Measurements from ENCODE around the gene PCDHA1.

- TF ChIP-seq CTCF (IDR thresholded peaks at IDR 0.05) = peak in 3 of 7 experiments; percentile 8 to 24 (median 16)
- TF ChIP-seq POLR2A (IDR thresholded peaks at IDR 0.05) = no peak
Observed at GRCh38 chr5:140827704-140828361, 41.9 kb downstream of the PCDHA1 start, which contains the start of gene PCDHA6.

Data from body of pancreas (tissue), 4 donors.